ENCODE measurements around the gene ZDBF2. TPM values are rescaled to one million over a fixed set of nuclear protein-coding genes. Genes with fewer than 3 reads are reported as not detected.
A peak's percentile ranks its signal among the peaks of the same experiment; 100 is the strongest.

Gene ZDBF2
- total and polyA plus RNA-seq, 2 of the 8 experiments (the other 6 are each of a cell fraction or from before 2014, with no cell fraction given) = 1.5 to 17.2 TPM

- no peak overlapping the region for H2BK15ac ChIP-seq (ENCODE audit: low read length)
- 41% methylated on average over 20 of the region's 20 CpGs; no CpG with 5 or more reads in 1 of the 2 experiments for WGBS, 2 experiments (ENCODE audit: extremely low coverage in 1 of 2, insufficient coverage in 1 of 2, insufficient read length in 1 of 2, insufficient replicate concordance in 2 of 2, low coverage in 1 of 2, low lambda C conversion rate in 2 of 2, missing lambda C conversion rate in 1 of 2)
- H2BK5ac ChIP-seq (ENCODE audit: low read depth, low read length) = no peak overlapping the region
- no peak overlapping the region for H3K27ac ChIP-seq (ENCODE audit: low read depth, low read length)
- H3K9me3 ChIP-seq (ENCODE audit: insufficient read depth in 2 of 2, low read depth in 1 of 2, low read length in 1 of 2) = no peaks in the 10 kb centered on the region
- no peak overlapping the region for H3K4ac ChIP-seq (replicated peaks; ENCODE audit: insufficient read length, low read depth, low read length)
- H2AK5ac ChIP-seq (ENCODE audit: low read depth, low read length) = no peak overlapping the region
- peaks cover 2% of the 10 kb centered on the region; the same call in 1 of the 2 replicates for H3K23me2 ChIP-seq (ENCODE audit: low read depth, low read length)
- peaks cover 0 to 12% (median 5%) of the 10 kb centered on the region in 4 experiments; a peak in 3 of 7 replicates for H3K4me1 ChIP-seq (replicated peaks in 1 of 4; ENCODE audit: control insufficient read depth in 3 of 4, insufficient read depth in 4 of 4, low read length in 3 of 4)
- no peaks in the 10 kb centered on the region for H3K79me2 ChIP-seq (ENCODE audit: control insufficient read depth in 1 of 2, insufficient read depth in 2 of 2, low read length in 2 of 2)
- TF ChIP-seq EP300 (IDR thresholded peaks at IDR 0.05; ENCODE audit: borderline replicate concordance in 1 of 2, low read depth in 2 of 2, low read length in 2 of 2) = no peak
- TF ChIP-seq EZH2 (IDR thresholded peaks at IDR 0.05; ENCODE audit: low read depth, low read length, severe bottlenecking) = peak; percentile 82
- peak; percentile 86 for TF ChIP-seq SUZ12 (IDR thresholded peaks at IDR 0.05; ENCODE audit: low read length)
- TF ChIP-seq CEBPB (IDR thresholded peaks at IDR 0.05; ENCODE audit: low read depth, low read length) = no peak
- DNase-seq (ENCODE audit: low read depth in 1 of 2, low spot score in 2 of 2) (no peak), FAIRE-seq (no peak)
- ChIA-PET POLR2A (ENCODE audit: partially characterized antibody) (no interaction called here), CTCF (ENCODE audit: partially characterized antibody) (interaction anchor here (0.6 kb wide), 1 partner anchor 45 kb away, joined by 5 read pairs; no protein-coding TSS in a partner anchor)
- H3K79me1 ChIP-seq (ENCODE audit: low read depth, low read length) = no peaks in the 10 kb centered on the region
- no peak overlapping the region for H3K18ac ChIP-seq (ENCODE audit: extremely low read depth, low read length)
- no peak overlapping the region for H3K9ac ChIP-seq (replicated peaks in 1 of 4; ENCODE audit: extremely low read depth in 1 of 4, low read depth in 3 of 4, low read length in 3 of 4)
- H3K23ac ChIP-seq (ENCODE audit: insufficient read length) = no peak overlapping the region
- H4K20me1 ChIP-seq (replicated peaks in 1 of 2; ENCODE audit: control insufficient read depth in 1 of 2, insufficient read depth in 2 of 2, low read length in 2 of 2) = peaks cover 0 to 5% of the 10 kb centered on the region in 2 experiments
- H3K4me2 ChIP-seq (ENCODE audit: insufficient read depth in 1 of 2, low read depth in 2 of 2, low read length in 2 of 2) = peak overlapping the region in 1 of 2 experiments; percentile 4; a peak in 2 of 4 replicates
- H3K14ac ChIP-seq (ENCODE audit: insufficient read length) = no peak overlapping the region
- peak overlapping the region; percentile 78; the same call in 1 of the 2 replicates for H2BK12ac ChIP-seq (ENCODE audit: low read depth, low read length)
- peaks cover 52 to 84% (median 78%) of the 10 kb centered on the region in 4 experiments for H3K27me3 ChIP-seq (replicated peaks in 1 of 4; ENCODE audit: control insufficient read depth in 3 of 4, extremely low read depth in 1 of 4, insufficient read depth in 3 of 4, low read length in 3 of 4)
- H3K56ac ChIP-seq (replicated peaks; ENCODE audit: insufficient read length, low read depth, low read length) = no peak overlapping the region
- H2BK20ac ChIP-seq (ENCODE audit: low read length) = no peak overlapping the region
- H2BK120ac ChIP-seq (replicated peaks; ENCODE audit: low read depth, low read length) = no peak overlapping the region
- H4K8ac ChIP-seq (ENCODE audit: extremely low read depth, insufficient read depth, low read length) = peak overlapping the region; percentile 23; the same call in 1 of the 2 replicates
- H4K91ac ChIP-seq (replicated peaks; ENCODE audit: insufficient read length, low read length) = no peak overlapping the region
- H3K36me3 ChIP-seq (ENCODE audit: control insufficient read depth in 2 of 4, insufficient read depth in 4 of 4, low read length in 3 of 4) = no peaks in the 10 kb centered on the region
- no peak overlapping the region for H4K5ac ChIP-seq (ENCODE audit: insufficient read length, low read depth, low read length)
- no peak overlapping the region for H2AFZ ChIP-seq (ENCODE audit: low read length)
- no peak overlapping the region for H3K4me3 ChIP-seq (ENCODE audit: extremely low read depth in 1 of 4, insufficient read depth in 2 of 4, low read depth in 3 of 4, low read length in 4 of 4)
Observed at GRCh38 chr2:206253125-206253776, 21.2 kb upstream of the ZDBF2 start.

All from H1 (cell line).